Adrenal gland (tissue), 12 donors: ENCODE measurements around the gene PI4KB. TPM values are rescaled to one million over a fixed set of nuclear protein-coding genes. Genes with fewer than 3 reads are reported as not detected.

Experiments
- DNase-seq, 7 donors: peaks; one replicate each; pipeline ENCODE4 v3.0.0-alpha.2; 2019 to 2020
- H3K27ac ChIP-seq, 5 donors: fragments of 200-600 bp; sonication (generic) in 4 of 5; 1 replicate in 3 of 5; 2 replicates in 2 of 5; pipeline versions ENCODE4 v1.5.1 to v1.8.0; 2016 to 2020; ENCODE audit warnings: mild to moderate bottlenecking in 1 of 5
- H3K27me3 ChIP-seq: fragments of 200-600 bp; 2 replicates; pipeline ENCODE4 v1.8.0; 2021
- H3K36me3 ChIP-seq, 2 donors: fragments of 200-600 bp; replicated peaks in 1 of 2; 1 replicate in 1 of 2; 2 replicates in 1 of 2; pipeline versions ENCODE4 v1.5.1 to v1.8.0; 2018 to 2022
- H3K4me1 ChIP-seq, 2 donors: fragments of 200-600 bp; replicated peaks in 1 of 2; 1 replicate in 1 of 2; 2 replicates in 1 of 2; pipeline versions ENCODE4 v1.5.1 to v1.8.0; 2018 to 2021
- H3K4me3 ChIP-seq, 4 donors: fragments of 200-600 bp; sonication (generic) in 3 of 4; one replicate each; pipeline ENCODE4 v1.5.1; 2016 to 2018
- H3K9me3 ChIP-seq, 3 donors: fragments of 200-600 bp; sonication (generic) in 1 of 3; replicated peaks in 1 of 3; 1 replicate in 2 of 3; 2 replicates in 1 of 3; pipeline versions ENCODE4 v1.5.1 to v1.8.0; 2016 to 2021
- CTCF ChIP-seq, 6 experiments: fragments of 450-650 bp in 4 of 6; fragments of 200-600 bp in 2 of 6; sonication (generic) in 1 of 6; IDR thresholded peaks; 1 replicate in 5 of 6; 2 replicates in 1 of 6; pipeline versions ENCODE4 v1.5.1 to v1.8.0; 2016 to 2021; ENCODE audit warnings: antibody characterized with exemption in 6 of 6, mild to moderate bottlenecking in 2 of 6, moderate library complexity in 1 of 6
- POLR2A ChIP-seq, 2 donors: fragments of 450-650 bp; IDR thresholded peaks; one replicate each; pipeline ENCODE4 v1.6.1; 2017; ENCODE audit warnings: antibody characterized with exemption in 2 of 2, mild to moderate bottlenecking in 2 of 2, moderate library complexity in 1 of 2
- WGBS, 4 donors: extraction: QIAGEN DNeasy Blood & Tissue Kit in 2 of 4; methylation state at CpG; one replicate each; pipeline versions ENCODE4 v1.1.5 to v1.1.7; 2013 to 2017; 5-methylcytosine and 5-hydroxymethylcytosine counted together
- intact Hi-C, 2 donors: fragments of 100-400 bp; cut with DNase I; formaldehyde crosslinking; loops; one replicate each; pipeline versions ENCODE4 v1.14.1 to v1.15.0; 2022 to 2023
- polyA plus RNA-seq, 3 donors: library from polyadenylated mRNA; stranded (reverse); fragments of 200-250 nt in 2 of 3; fragments of 350-450 nt in 1 of 3; fragmentation: Illumina TruSeq in 1 of 3; extraction: RNeasy Lipid Tissue Mini Kit (QIAGEN cat#74804) in 1 of 3; gene quantifications; one replicate each; pipeline ENCODE4 v1.2.3, GENCODE V29; 2013 to 2014
- total RNA-seq, 9 donors: library from RNA; depleted of rRNA in 4 of 9; stranded (reverse); fragments of >200 nt in 4 of 9; fragments of 120-200 nt in 1 of 9; fragmentation: NEBNext Ultra II Directional in 1 of 9; extraction: Animal tissue kit (Norgen Biotek cat#: 25700) in 1 of 9; gene quantifications; one replicate each; pipeline versions ENCODE4 v1.1.0 to v1.2.4, GENCODE V29; 2013 to 2023
- donor health status: healthy with polysubstance abuse.
- donor health status: Bipolar disorder and iron deficiency.
- donor health status: DM: yes; HTN: yes; CAD: no.
- donor health status: DM: no; HTN: no; CAD: no.
- donor health status: DM: no; HTN: no; CAD: no.
- donor health status: DM: yes; HTN: yes; CAD: no.

PI4KB gene
- total and polyA plus RNA-seq, 12 donors, result 30.8 to 83.5 (median 63.2) TPM

- TF ChIP-seq CTCF (IDR thresholded peaks at IDR 0.05), result no peak
- no peak for TF ChIP-seq POLR2A (IDR thresholded peaks at IDR 0.05)
- WGBS, 4 donors, result 0 to 2% (median 1%) methylated on average over 12 of the region's 12 CpGs
- Histone ChIP-seq H3K9me3 (no peaks in the 10 kb centered on the region), H3K27ac (peak overlapping the region; percentile 55 to 95 (median 88)), H3K4me3 (peak overlapping the region; percentile 5 to 82 (median 46)), H3K36me3 (peaks cover 0 to 23% of the 10 kb centered on the region in 2 donors), H3K4me1 (peaks cover 26 to 31% of the 10 kb centered on the region in 2 donors), H3K27me3 (no peaks in the 10 kb centered on the region)
- DNase-seq, result peak; percentile 57 to 79 (median 63)
- intact Hi-C loops, result no loop called here
Observed at GRCh38 chr1:151326619-151327222, 495 bp downstream of the PI4KB start.

GRCh38 chr1:151325646-151326429, 1.4 kb downstream of the PI4KB start:
- DNase-seq, result peak in 3 of 7 donors; percentile 21 to 37 (median 29)
- intact Hi-C loops, result no loop called here
- H3K4me1 ChIP-seq, result peaks cover 26 to 34% of the 10 kb centered on the region in 2 donors
- H3K9me3 ChIP-seq, result no peaks in the 10 kb centered on the region
- H3K36me3 ChIP-seq, result peaks cover 0 to 29% of the 10 kb centered on the region in 2 donors
- WGBS, 4 donors, result 12 to 25% (median 19%) methylated on average over 5 of the region's 5 CpGs
- H3K27ac ChIP-seq, result peak overlapping the region in 4 of 5 donors; percentile 45 to 95 (median 90)
- TF ChIP-seq POLR2A (IDR thresholded peaks at IDR 0.05), result peak in 1 of 2 donors; percentile 23
- TF ChIP-seq CTCF (IDR thresholded peaks at IDR 0.05), result no peak
- no peaks in the 10 kb centered on the region for H3K27me3 ChIP-seq
- peak overlapping the region in 2 of 4 donors; percentile 69 to 82 for H3K4me3 ChIP-seq

- no peak overlapping the region for H3K4me3 ChIP-seq
Observed at GRCh38 chr1:151325231-151325630, 2.0 kb downstream of the PI4KB start.

More at GRCh38 chr1:151325231-151325630, 2.0 kb downstream of the PI4KB start:
- peaks cover 0 to 32% of the 10 kb centered on the region in 2 donors for H3K36me3 ChIP-seq
- H3K27me3 ChIP-seq, result no peaks in the 10 kb centered on the region
- TF ChIP-seq CTCF (IDR thresholded peaks at IDR 0.05) (no peak), POLR2A (IDR thresholded peaks at IDR 0.05) (no peak)
- intact Hi-C loops, result no loop called here
- 75 to 82% (median 79%) methylated on average over 7 of the region's 7 CpGs for WGBS, 4 donors
- DNase-seq, result no peak
- H3K4me1 ChIP-seq, result peaks cover 26 to 35% of the 10 kb centered on the region in 2 donors
- peak overlapping the region in 1 of 5 donors; percentile 92 for H3K27ac ChIP-seq
- H3K9me3 ChIP-seq, result no peaks in the 10 kb centered on the region
